Measurements from ENCODE around the gene KRTCAP2.

Gene KRTCAP2

DNA sequence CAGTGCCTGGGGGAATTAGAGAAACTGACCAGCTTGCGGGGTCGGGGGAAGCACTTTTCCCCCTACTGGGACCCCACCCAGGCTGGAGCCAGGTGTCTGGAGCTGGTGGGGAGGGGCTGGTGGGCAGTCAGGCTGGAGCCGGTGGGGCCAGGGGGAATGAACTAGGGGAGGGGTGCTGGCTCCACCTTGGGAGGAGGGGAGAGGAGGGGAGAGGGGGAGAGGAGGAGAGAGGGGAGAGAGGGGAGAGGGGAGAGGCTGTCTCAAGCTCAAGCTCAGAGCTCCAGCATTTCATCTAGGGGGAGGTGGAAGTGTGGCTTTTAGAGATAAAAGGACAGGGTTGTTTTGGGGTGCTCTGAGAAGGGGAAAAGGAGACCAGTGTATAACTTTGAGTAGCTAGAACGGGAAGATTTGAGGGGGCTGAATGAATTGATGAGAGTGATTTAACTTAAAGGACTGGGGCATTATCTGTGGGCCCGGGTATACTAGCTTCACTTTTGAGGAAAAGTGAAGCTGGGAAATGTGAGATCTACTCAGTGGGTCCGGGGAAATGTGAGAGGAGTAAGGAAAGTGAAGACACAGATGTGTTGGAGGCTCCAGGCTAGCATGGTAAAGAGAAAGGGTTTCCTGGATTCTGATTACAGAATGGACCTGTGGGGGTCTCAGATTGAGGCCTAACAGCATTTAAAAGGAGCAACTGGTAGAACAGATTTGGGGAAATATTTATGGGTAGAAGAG lies 42.7 kb downstream of the KRTCAP2 start:
- DNase-seq = no peak

DNA sequence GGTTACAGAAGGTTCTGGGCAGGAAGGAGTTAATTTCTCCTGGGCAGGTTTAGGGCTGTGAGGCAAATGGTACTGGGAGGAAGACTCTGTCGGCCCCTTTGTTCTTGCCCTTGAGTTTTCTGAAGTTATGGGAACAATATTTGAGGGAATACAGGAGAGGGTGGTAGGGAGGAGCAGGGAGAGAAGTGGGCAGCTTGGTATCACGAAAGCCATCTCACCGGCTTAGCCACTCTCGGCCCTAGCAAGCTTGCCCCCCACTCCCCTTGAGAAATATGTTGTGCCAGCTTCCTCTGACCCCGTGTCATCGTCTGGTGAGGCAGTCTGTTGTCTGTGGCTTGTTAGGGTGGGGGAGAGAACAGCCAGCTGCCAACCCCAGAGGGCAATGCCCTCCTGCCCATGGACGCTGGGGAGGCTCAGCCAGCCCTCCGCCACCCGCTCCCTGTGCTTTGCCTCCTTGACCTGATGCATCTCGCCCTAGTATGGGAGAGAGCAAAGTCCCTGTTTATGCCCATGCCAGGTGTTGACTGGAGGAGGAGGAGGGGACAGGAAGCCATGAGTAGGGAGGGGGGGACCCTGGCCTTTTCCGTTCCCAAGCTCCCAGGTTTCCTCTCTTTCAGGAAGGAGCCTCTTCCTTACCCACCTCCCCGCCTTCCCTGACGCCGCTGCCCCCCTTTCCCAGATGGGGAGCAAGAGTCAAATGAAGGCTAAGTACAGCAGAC lies 44.2 kb downstream of the KRTCAP2 start:
- DNase-seq = no peak

DNA sequence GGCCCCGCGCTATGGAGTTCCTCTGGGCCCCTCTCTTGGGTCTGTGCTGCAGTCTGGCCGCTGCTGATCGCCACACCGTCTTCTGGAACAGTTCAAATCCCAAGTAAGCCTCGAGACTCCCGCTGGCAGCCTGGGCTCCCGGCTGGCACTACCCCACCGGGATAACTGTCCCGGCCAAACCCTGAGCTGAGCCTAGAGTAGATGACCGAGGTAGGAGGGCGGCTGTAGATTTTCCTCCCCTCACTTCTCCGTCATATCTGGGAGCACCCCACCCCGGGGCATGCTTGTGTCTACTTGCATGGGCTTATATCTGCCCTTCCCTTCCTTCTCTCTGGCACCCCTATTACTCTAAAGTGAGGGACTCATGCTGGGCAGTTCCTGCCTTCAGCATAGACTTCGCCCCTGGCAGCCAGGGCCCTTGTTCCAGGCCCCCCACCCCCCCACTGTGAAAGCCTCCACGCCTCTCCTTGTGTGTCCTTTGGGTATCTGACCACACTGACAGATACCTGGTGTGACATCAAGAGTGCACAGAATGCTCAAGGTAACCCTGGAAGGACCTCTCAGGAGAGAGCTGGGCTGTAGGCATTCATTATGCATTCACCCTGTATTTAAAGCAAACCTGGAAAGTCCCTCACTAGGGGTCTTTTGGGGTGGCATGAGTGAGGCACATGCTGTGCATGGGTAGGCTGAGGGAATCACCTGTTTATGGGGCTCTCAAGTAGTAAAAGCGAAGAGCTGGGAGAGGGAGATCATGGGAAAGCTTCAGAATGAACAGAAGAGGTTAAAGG lies 44.9 kb downstream of the KRTCAP2 start:
- DNase-seq = no peak

DNA sequence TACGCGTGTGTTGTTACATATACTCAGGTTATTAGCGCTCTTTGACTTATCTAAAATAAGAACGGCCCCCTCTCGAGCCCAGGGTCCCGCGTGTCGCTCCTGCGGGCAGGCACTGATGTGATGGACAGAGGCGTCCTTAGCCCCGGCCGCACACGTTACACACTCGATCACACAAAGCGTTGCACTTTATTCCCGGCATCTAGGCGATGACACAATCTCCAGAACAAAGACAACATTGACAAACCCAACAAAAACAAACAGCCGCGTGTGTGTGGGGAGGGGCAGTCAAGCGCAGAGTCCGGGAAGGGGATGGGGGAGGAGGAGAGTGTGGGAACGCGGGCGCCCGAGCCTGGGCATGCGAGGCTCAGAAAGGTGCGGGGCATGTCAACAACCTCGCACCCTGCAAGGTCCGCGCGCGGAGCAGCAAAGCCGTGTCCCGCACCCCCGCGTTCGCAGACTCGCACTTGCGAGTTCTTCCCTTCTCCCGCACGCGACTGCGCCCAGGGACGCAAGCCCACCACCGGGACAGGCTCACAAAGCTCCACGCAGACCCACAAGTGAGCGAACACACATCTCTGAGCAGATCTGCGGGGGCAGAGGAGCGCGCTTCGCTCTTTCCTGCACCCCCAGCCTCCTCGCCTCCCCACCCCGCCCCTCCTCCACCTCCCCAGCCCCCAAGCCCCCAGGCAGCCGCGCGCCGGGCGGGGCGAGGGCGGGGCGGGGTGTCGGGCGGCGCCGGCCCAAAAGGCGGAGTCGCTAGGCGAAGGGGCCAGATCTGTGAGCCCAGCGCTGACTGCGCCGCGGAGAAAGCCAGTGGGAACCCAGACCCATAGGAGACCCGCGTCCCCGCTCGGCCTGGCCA lies 45.8 kb downstream of the KRTCAP2 start, which contains the start of gene EFNA1:
EFNA1 (plus strand) TSS at position 772 of the 862 bp plus-strand sequence. CDS start 102 bp downstream, outside the sequence.
- no peak for DNase-seq

DNA sequence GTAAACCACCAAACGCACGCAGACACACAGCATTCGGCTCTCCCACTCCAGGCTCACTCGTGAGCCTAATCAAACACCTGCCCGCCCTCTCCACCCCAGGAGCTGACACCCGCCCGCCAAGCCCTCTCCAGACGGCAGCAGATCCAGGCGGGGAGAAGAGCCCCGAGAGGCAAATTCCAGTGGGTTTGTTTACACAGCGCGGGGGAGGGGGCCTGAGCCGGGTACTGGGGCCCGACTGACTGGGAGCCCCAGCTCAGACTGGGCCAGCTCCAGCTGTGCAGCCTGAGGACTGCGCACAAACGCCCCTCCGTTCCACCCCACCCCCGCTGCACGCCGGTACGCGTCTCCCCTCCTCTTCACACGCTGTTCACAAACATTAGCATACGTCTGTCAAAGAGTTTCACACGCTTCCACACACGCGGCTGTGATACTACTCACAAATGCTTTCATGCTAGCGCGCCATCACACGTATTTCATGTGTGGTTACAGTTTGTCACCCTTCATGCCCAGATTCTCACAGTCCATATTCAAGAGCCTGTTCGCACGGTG lies 46.5 kb downstream of the KRTCAP2 start:
- no peak for DNase-seq

DNA sequence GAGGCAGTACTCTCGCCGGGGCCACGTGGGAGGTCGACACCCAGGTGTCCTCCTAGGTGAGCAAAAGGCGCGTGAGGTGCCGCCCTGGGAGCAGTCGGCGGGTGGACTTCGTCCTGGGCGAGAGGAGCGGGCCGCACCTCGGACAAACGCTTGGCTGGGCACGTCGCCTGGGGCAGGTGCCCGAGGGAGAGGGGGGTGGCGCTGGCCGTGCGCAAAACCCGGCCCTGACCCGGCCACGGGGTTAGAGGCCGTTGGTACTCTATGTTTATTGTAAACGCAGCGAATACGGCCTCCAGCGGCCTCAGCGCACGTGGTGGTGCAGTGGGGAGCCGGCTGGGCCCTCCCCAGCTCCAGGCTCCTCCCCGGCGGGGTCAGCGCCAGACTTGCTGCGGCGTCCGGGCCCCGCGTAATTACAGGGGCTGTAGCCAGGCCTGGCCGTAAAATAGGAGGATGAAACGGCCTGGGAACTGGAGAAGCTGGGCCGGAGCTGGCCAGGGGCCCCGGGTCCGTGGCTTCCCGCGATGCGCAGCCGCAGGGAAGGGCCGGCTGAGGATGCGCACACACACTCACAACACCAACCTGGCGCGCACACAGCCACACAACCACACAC lies 47.1 kb downstream of the KRTCAP2 start:
- DNase-seq = no peak

DNA sequence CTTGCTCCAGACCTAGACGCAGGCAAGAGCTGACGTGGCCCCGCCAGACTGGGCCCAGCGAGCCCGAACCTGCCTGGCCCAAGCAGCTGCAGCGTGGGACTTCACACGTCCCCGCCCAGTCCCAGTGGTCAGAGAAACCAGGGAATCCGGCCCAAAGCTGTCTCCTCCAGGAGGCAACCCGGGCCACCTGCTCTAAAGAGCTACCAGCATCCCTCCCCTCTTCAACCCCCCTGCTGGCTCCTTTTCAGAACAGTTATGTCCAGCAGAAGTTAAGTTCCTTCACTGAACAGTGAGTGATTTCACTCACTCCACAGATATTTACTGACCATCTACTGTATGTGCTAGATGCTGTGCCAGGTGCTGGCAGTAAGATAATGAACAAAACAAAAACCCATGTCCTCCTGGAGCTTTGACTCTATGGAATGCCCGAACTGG lies 47.6 kb downstream of the KRTCAP2 start:
- DNase-seq = no peak

DNA sequence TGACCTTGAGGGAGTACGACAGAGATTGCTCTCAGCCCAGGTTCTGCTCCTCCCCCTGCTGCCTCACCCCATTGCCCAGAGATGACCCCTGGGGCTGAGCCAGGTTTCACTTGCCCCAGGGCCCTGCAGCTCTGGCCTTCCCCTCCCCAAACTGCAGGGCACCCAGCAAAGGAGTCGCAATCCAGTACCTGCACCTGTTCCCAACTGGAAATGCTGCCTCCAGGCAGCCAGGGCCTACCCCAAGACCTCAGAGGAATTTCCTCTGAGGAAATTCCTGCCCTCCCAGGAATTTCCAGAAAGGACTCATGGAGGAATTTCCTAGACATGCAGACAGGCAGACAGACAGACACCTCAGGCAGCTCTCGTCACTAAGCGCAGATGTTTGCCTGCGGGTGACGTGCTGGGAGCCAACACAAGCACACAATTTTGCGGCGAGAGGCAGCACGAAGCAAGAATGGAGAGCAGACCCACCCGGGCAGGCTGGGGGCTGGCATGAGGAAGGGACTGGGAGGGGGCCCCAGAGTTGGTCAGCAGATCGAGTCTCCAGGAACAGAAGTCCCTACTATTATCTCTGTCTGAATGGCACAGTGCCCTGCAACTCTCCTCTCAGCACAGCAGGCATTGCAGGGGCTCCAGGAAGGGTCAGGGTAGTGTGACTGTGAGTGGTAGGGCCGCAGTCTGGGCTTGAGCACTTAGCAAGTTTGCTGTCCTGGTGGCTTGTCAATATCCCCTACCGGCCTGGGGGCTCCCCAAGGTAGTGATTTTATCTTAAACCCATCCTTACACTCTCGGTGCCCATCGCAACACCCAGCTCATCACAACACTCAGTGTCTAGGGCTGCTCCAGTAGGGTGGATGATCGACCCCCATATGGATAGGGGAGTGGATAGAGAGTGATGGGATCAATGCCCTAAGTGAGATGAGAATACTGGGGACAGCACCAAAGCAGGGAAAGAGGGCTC lies 48.3 kb downstream of the KRTCAP2 start:
- DNase-seq = no peak

DNA sequence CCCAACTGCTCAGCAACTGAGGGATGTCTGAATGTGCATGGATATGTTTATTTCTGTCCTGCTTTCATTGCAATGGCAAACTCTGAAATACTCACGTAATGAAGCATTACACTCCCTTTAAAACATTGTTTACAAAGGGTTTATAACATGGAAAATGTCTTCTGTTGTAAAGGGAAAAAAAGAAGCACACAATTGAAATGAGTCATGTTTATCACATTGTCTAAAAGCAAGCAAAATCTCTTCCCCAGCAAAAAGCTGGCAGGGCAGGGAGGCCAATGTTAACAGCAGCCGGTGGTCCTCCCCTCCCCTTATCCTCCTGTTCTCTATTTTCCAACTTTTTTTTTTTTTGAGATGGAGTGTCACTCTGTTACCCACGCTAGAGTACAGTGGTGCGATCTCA lies 49.3 kb downstream of the KRTCAP2 start:
- no peak for DNase-seq

DNA sequence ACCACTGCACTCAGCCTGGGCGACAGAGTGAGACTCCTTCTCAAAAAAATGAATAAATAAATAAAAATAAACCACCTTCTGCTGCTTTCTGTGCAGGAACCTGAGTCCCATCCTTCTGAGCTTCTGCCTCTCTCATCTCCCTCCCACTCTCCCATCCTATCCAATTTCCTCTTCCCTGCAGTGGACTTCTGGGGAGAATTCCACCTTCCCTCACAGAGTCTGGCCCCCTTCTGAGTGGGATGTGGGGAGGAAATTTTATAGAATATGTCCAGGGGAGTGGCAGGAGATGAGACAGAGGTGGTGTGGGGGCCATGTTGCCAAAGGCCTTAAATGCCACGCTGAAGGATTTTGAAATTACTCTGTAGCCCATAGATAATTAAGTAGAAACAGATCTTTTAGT lies 50.8 kb downstream of the KRTCAP2 start:
- DNase-seq = no peak

DNA sequence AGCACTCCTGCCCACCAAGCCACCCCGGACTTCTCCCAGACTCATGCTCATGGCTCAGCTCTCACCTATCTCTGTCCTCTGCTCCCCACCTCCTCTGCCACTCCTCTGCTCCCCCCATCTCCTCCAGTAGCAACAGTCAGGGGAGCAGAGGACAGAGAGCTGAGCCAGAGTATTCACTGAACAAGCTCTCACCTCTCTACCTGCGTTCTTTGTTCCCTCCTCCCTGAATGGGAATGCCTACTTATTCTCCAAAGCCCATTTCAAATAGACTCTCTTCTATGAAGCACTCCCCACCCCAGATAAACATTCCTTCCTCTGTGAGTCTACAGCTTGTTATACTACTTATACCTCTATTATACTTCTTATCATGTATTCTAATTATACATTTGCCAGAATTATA lies 51.9 kb downstream of the KRTCAP2 start:
- DNase-seq = no peak

DNA sequence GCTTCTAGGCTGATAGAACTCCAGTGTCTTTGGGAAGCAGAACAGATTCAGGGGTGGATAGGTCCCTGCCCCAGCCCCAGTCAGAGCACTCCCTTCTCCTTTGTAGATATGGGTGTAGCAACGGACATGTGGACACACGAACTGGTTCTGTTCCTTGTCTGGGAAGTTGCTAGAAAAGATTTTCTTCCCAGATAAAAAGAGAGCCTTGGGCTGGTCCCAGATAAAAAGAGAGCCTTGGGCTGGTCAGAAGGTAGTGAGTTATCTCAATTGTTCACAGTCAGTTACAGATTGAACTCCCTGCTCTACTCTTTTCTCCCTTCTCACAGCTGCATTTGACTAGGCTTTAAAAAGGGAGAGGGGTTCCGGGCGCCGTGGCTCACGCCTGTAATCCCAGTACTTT lies 52.9 kb downstream of the KRTCAP2 start:
- DNase-seq = no peak
